ENCODE data around the gene STYXL1.
"Not testable (repeated sequence)": the region's sequence is repeated elsewhere in the genome, so short reads cannot be mapped to it uniquely, and the experiment has no call there.

Gene STYXL1

GRCh38 chr7:76023002-76023401 lies 24.8 kb downstream of the STYXL1 start:
- DNase-seq: no peak

- DNase-seq: no peak
These were observed 25.6 kb downstream of the STYXL1 start for GRCh38 chr7:76022026-76022780.

- DNase-seq: peak; percentile 84
These were observed 27.6 kb downstream of the STYXL1 start for GRCh38 chr7:76020031-76020714.

GRCh38 chr7:76018520-76018919 lies 29.3 kb downstream of the STYXL1 start:
- not testable (repeated sequence) for DNase-seq

GRCh38 chr7:76016191-76016947 lies 31.4 kb downstream of the STYXL1 start:
- DNase-seq: no peak

GRCh38 chr7:76011442-76011861 lies 36.3 kb downstream of the STYXL1 start:
- DNase-seq: peak; percentile 27

- no peak for DNase-seq
These were observed 37.9 kb downstream of the STYXL1 start for GRCh38 chr7:76009672-76010600.

GRCh38 chr7:76008156-76008687 lies 39.6 kb downstream of the STYXL1 start:
- DNase-seq: no peak

- DNase-seq: not testable (repeated sequence)
These were observed 42.8 kb downstream of the STYXL1 start for GRCh38 chr7:76005004-76005403.

- DNase-seq: no peak
These were observed 44.4 kb downstream of the STYXL1 start for GRCh38 chr7:76003351-76003750.

- no peak for DNase-seq
These were observed 45.0 kb downstream of the STYXL1 start for GRCh38 chr7:76002822-76003221.

GRCh38 chr7:76002139-76002538 lies 45.7 kb downstream of the STYXL1 start:
- no peak for DNase-seq

GRCh38 chr7:76000566-76000965 lies 47.2 kb downstream of the STYXL1 start:
- DNase-seq: no peak

GRCh38 chr7:75998038-75998437 lies 49.8 kb downstream of the STYXL1 start:
- DNase-seq: no peak

- no peak for DNase-seq
These were observed 51.3 kb downstream of the STYXL1 start for GRCh38 chr7:75996476-75996875.

- no peak for DNase-seq
These were observed 51.8 kb downstream of the STYXL1 start for GRCh38 chr7:75995996-75996395.

GRCh38 chr7:75995052-75995471 lies 52.7 kb downstream of the STYXL1 start:
- peak; percentile 33 for DNase-seq

GRCh38 chr7:75994388-75995051 lies 53.3 kb downstream of the STYXL1 start, which contains the start of gene TMEM120A:
Gene TMEM120A (minus strand): TSS chr7:75994595. CDS start chr7:75994570, 25 bp downstream.
- DNase-seq: peak; percentile 95

GRCh38 chr7:75993689-75994387 lies 54.0 kb downstream of the STYXL1 start:
- DNase-seq: peak; percentile 68

GRCh38 chr7:75992083-75992755 lies 55.6 kb downstream of the STYXL1 start:
- no peak for DNase-seq
